B cell (primary cell): ENCODE measurements around the gene SSPN. TPM values are rescaled to one million over a fixed set of nuclear protein-coding genes. Genes with fewer than 3 reads are reported as not detected.

Source experiments
- ATAC-seq: fragments of 200-7000 bp; cut with Tn5 transposase; one replicate; pipeline ENCODE4 v1.10.0; 2021; ENCODE audit warnings: low read depth, mild to moderate bottlenecking, moderate number of reproducible peaks, moderate library complexity
- CTCF ChIA-PET: fragments of 350-600 bp; sonication (Branson Sonifier 250); formaldehyde crosslinking; loops from one replicate; lab custom pipeline; 2021; ENCODE audit warnings: antibody characterized with exemption, inconsistent platforms; lab: Charles Lee
- POLR2A ChIA-PET: fragments of 350-600 bp; sonication (Branson Sonifier 250); formaldehyde crosslinking; loops from one replicate; lab custom pipeline; 2021; ENCODE audit warnings: antibody characterized with exemption; lab: Charles Lee
- DNase-seq: peaks from one replicate; pipeline ENCODE4 v3.0.0; 2013
- H2AFZ ChIP-seq: 2 replicates; pipeline ENCODE4 v1.6.1; 2012; ENCODE audit warnings: mild to moderate bottlenecking, low read depth, low read length; ENCODE audit not compliant: insufficient read depth, poor library complexity, severe bottlenecking
- H3K27ac ChIP-seq, 2 donors: 1 replicate in 1 of 2; 2 replicates in 1 of 2; pipeline ENCODE4 v1.5.1; 2012 to 2013; ENCODE audit warnings: low read length in 2 of 2, mild to moderate bottlenecking in 2 of 2, moderate library complexity in 1 of 2
- H3K27me3 ChIP-seq, 4 experiments: fragments of 200-600 bp in 1 of 4; sonication (generic) in 1 of 4; replicated peaks in 1 of 4; 1 replicate in 2 of 4; 2 replicates in 2 of 4; pipeline versions ENCODE4 v1.6.1 to v1.7.0; 2013 to 2016; ENCODE audit warnings: low read length in 3 of 4, mild to moderate bottlenecking in 2 of 4, mixed read lengths in 1 of 4, moderate library complexity in 1 of 4; ENCODE audit not compliant: insufficient read depth in 4 of 4, control insufficient read depth in 3 of 4; ENCODE audit errors: control extremely low read depth in 1 of 4
- H3K36me3 ChIP-seq, 2 experiments: replicated peaks in 1 of 2; 1 replicate in 1 of 2; 2 replicates in 1 of 2; pipeline versions ENCODE4 v1.6.1 to v1.7.1; 2013; ENCODE audit warnings: low read length in 1 of 2; ENCODE audit not compliant: insufficient read depth in 2 of 2, control insufficient read depth in 1 of 2; ENCODE audit errors: control extremely low read depth in 1 of 2, extremely low read depth in 1 of 2
- H3K4me1 ChIP-seq, 2 donors: fragments of 200-600 bp in 1 of 2; sonication (generic) in 1 of 2; 1 replicate in 1 of 2; 2 replicates in 1 of 2; pipeline versions ENCODE4 v1.5.1 to v1.6.1; 2013 to 2017; ENCODE audit warnings: low read length in 2 of 2; ENCODE audit not compliant: control insufficient read depth in 2 of 2, insufficient read depth in 2 of 2
- H3K4me2 ChIP-seq: replicated peaks from 2 replicates; pipeline ENCODE3; 2012; ENCODE audit warnings: mild to moderate bottlenecking, low read depth, low read length; ENCODE audit not compliant: poor library complexity, severe bottlenecking
- H3K4me3 ChIP-seq, 5 experiments: fragments of 200-600 bp in 1 of 5; sonication (generic) in 1 of 5; 1 replicate in 3 of 5; 2 replicates in 2 of 5; pipeline versions ENCODE4 v1.5.1 to v1.7.0; 2011 to 2016; ENCODE audit warnings: low read length in 4 of 5, mild to moderate bottlenecking in 4 of 5, low read depth in 2 of 5, control low read depth in 1 of 5, moderate library complexity in 1 of 5; ENCODE audit not compliant: insufficient read depth in 1 of 5; ENCODE audit errors: control extremely low read depth in 1 of 5, extremely low read depth in 1 of 5
- H3K79me2 ChIP-seq: fragments of 200-600 bp; sonication (generic); one replicate; pipeline ENCODE4 v1.6.0; 2016; ENCODE audit warnings: low read length; ENCODE audit not compliant: control insufficient read depth, insufficient read depth
- H3K9ac ChIP-seq: fragments of 200-600 bp; sonication (generic); 2 replicates; pipeline ENCODE4 v1.6.1; 2017; ENCODE audit warnings: mild to moderate bottlenecking, low read length, moderate library complexity
- H3K9me3 ChIP-seq, 3 donors: one replicate each; pipeline versions ENCODE4 v1.6.1 to v1.7.1; 2013; ENCODE audit warnings: low read length in 2 of 3; ENCODE audit not compliant: control insufficient read depth in 2 of 3, insufficient read depth in 1 of 3; ENCODE audit errors: control extremely low read depth in 1 of 3
- H4K20me1 ChIP-seq: 2 replicates; pipeline ENCODE4 v1.6.0; 2012; ENCODE audit warnings: mild to moderate bottlenecking, low read length; ENCODE audit not compliant: insufficient read depth, control insufficient read depth, poor library complexity, severe bottlenecking
- H3K27ac Mint-ChIP-seq: one replicate; pipeline ENCODE4 v1.8.0; 2021; ENCODE audit warnings: mixed read lengths
- H3K27me3 Mint-ChIP-seq: one replicate; pipeline ENCODE4 v1.8.0; 2021; ENCODE audit warnings: mixed read lengths
- H3K4me1 Mint-ChIP-seq: one replicate; pipeline ENCODE4 v1.8.0; 2021; ENCODE audit warnings: mixed read lengths
- H3K4me3 Mint-ChIP-seq: one replicate; pipeline ENCODE4 v1.8.0; 2021; ENCODE audit warnings: mixed read lengths
- H3K9me3 Mint-ChIP-seq: one replicate; pipeline ENCODE4 v1.8.0; 2022; ENCODE audit warnings: mixed read lengths; ENCODE audit not compliant: insufficient read depth
- CTCF ChIP-seq: fragments of 200-600 bp; IDR thresholded peaks from one replicate; pipeline ENCODE4 v1.8.0; 2022; ENCODE audit warnings: antibody characterized with exemption, mild to moderate bottlenecking
- EZH2 ChIP-seq: IDR thresholded peaks from 2 replicates; pipeline ENCODE4 v1.6.1; 2012; ENCODE audit warnings: borderline replicate concordance, low read depth, mild to moderate bottlenecking, moderate library complexity, low read length; ENCODE audit not compliant: insufficient read depth, poor library complexity, severe bottlenecking
- WGBS: methylation state at CpG from one replicate; pipeline ENCODE4 v1.1.5; 2013; ENCODE audit warnings: missing lambda C conversion rate; ENCODE audit not compliant: insufficient coverage; 5-methylcytosine and 5-hydroxymethylcytosine counted together
- intact Hi-C: fragments of 100-400 bp; cut with micrococcal nuclease; formaldehyde crosslinking; loops from one replicate; pipeline ENCODE4 v1.10.0; 2022
- polyA plus RNA-seq: library from polyadenylated mRNA; depleted of rRNA; stranded (reverse); fragments of >200 nt; gene quantifications from 2 replicates; pipeline ENCODE4 v1.2.3, GENCODE V29; 2012
- total RNA-seq, 2 donors: library from RNA; stranded (reverse); fragments of 120-200 nt in 1 of 2; gene quantifications; 1 replicate in 1 of 2; 2 replicates in 1 of 2; pipeline versions ENCODE4 v1.2.3 to v1.2.4, GENCODE V29; 2013 to 2022

Gene SSPN
- total and polyA plus RNA-seq, 2 donors (not counting 1 experiment from before 2014, with no cell fraction given) = 18.3 to 19.6 TPM

- H2AFZ ChIP-seq = no peak overlapping the region
- Mint-ChIP-seq H3K27me3 (no peaks in the 10 kb centered on the region), H3K4me1 (peaks cover 50% of the 10 kb centered on the region), H3K4me3 (no peak overlapping the region), H3K9me3 (no peaks in the 10 kb centered on the region), H3K27ac (peak overlapping the region; percentile 32)
- H3K79me2 ChIP-seq = no peaks in the 10 kb centered on the region
- H3K4me1 ChIP-seq = peaks cover 27 to 30% of the 10 kb centered on the region in 2 donors
- H3K27me3 ChIP-seq = no peaks in the 10 kb centered on the region
- H4K20me1 ChIP-seq = no peaks in the 10 kb centered on the region
- no peaks in the 10 kb centered on the region for H3K9me3 ChIP-seq
- H3K36me3 ChIP-seq = no peaks in the 10 kb centered on the region
- H3K27ac ChIP-seq = no peak overlapping the region
- intact Hi-C loops = no loop called here
- no peak for DNase-seq
- no peak overlapping the region for H3K9ac ChIP-seq
- H3K4me2 ChIP-seq = no peak overlapping the region
- no peak for ATAC-seq
- WGBS = 0% methylated on average over 2 of the region's 5 CpGs
- no peak for TF ChIP-seq EZH2
- no peak for TF ChIP-seq CTCF
- no peak overlapping the region for H3K4me3 ChIP-seq
- POLR2A ChIA-PET = interaction anchor here (1.2 kb wide), 1 partner anchor 15 kb away, joined by 4 read pairs; no protein-coding TSS in a partner anchor
- CTCF ChIA-PET = interaction anchor here (1.0 to 2.1 kb wide), 6 partner anchors 14 to 53 kb away, joined by 3 to 9 read pairs (median 4); partner anchors contain the start of gene SSPN
Measured at GRCh38 chr12:26149968-26150500, 45.3 kb upstream of the SSPN start.

DNA sequence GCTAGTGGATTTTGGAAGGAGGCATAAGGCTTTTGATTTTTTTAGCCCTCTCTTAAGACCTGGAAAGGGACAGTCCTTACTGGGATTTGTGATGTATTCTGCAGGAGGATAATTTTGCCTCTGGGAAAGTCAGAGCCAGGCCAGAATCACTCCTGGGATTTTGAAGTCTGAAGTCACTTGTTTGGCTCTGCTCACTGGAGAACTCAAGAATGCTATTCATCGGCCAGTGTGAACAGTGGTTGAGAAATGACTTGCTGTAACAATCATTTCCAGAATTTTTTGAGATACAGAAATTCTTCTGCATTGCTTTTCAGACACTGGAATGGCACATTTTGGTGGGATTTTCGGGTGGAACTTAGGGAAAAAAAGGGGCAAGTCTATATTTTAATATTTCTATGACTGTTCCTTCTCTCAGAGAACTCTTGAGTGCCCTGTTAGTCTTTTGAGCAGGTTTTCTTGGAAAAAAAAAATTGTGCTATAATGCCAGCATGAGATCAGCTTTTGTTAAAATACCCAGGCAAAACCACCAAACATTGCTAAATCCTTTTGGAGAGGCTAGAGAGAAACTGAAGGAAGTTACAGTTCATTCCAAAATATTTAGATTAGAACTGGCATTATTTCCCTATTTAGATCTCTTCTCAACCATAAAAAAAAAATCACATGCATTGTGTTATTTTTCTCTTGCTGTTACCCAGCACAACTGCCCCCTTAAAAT is 44.5 kb upstream of the SSPN start:
- Mint-ChIP-seq H3K27ac (no peak overlapping the region), H3K4me1 (peaks cover 59% of the 10 kb centered on the region), H3K27me3 (no peaks in the 10 kb centered on the region), H3K4me3 (no peak overlapping the region), H3K9me3 (no peaks in the 10 kb centered on the region)
- no peak for DNase-seq
- no peak for TF ChIP-seq CTCF
- TF ChIP-seq EZH2 = no peak
- H3K36me3 ChIP-seq = no peaks in the 10 kb centered on the region
- POLR2A ChIA-PET = no interaction called here
- H3K9me3 ChIP-seq = no peaks in the 10 kb centered on the region
- H4K20me1 ChIP-seq = no peaks in the 10 kb centered on the region
- H3K9ac ChIP-seq = no peak overlapping the region
- no peak overlapping the region for H3K27ac ChIP-seq
- ATAC-seq = no peak
- WGBS = 86% methylated on average over 1 of the region's 2 CpGs
- CTCF ChIA-PET = interaction anchor here (0.7 to 2.1 kb wide), 5 partner anchors 21 to 32 kb away, joined by 3 to 9 read pairs (median 4); no protein-coding TSS in a partner anchor
- H2AFZ ChIP-seq = no peak overlapping the region
- intact Hi-C loops = no loop called here
- H3K79me2 ChIP-seq = no peaks in the 10 kb centered on the region
- H3K27me3 ChIP-seq = no peaks in the 10 kb centered on the region
- H3K4me2 ChIP-seq = no peak overlapping the region
- peaks cover 36 to 38% of the 10 kb centered on the region in 2 donors for H3K4me1 ChIP-seq
- no peak overlapping the region for H3K4me3 ChIP-seq
